Inflammatory macrophage (primary cell): ENCODE measurements around the gene NPDC1.

Experiments
- DNase-seq, 2 donors: peaks; one replicate each; pipeline ENCODE4 v3.0.0-alpha.2; 2020 to 2022

NPDC1 gene

GRCh38 chr9:136991993-136992818, 53.8 kb downstream of the NPDC1 start, which contains the start of gene PAXX:
TSS of gene PAXX (plus strand) at chr9:136992422. CDS start at chr9:136992444, 22 bp downstream.
- DNase-seq, result peak; percentile 86 to 94

GRCh38 chr9:136990242-136990911, 55.6 kb downstream of the NPDC1 start:
- DNase-seq, result no peak
